Testis (tissue), 3 donors: ENCODE data around the gene ZNF660. TPM values are rescaled to one million over a fixed set of nuclear protein-coding genes. Genes with fewer than 3 reads are reported as not detected.

ENCODE experiments used
- DNase-seq: peaks from one replicate; pipeline ENCODE4 v3.0.0-alpha.2; 2019
- H3K27ac ChIP-seq, 2 donors: fragments of 200-600 bp; sonication (generic); one replicate each; pipeline ENCODE4 v1.5.1; 2019
- H3K27me3 ChIP-seq: fragments of 200-600 bp; sonication (generic); one replicate; pipeline ENCODE4 v1.5.1; 2019
- H3K36me3 ChIP-seq: fragments of 200-600 bp; sonication (generic); one replicate; pipeline ENCODE4 v1.5.1; 2017; ENCODE audit warnings: low read depth; ENCODE audit errors: missing control alignments
- H3K4me1 ChIP-seq: fragments of 200-600 bp; sonication (generic); one replicate; pipeline ENCODE4 v1.5.1; 2019
- H3K4me3 ChIP-seq, 2 donors: fragments of 200-600 bp; sonication (generic); one replicate each; pipeline ENCODE4 v1.5.1; 2017 to 2019
- H3K9me3 ChIP-seq: fragments of 200-600 bp; sonication (generic); one replicate; pipeline ENCODE4 v1.5.1; 2017
- CTCF ChIP-seq, 3 experiments: fragments of 450-650 bp in 2 of 3; fragments of 200-600 bp in 1 of 3; sonication (generic) in 1 of 3; IDR thresholded peaks; one replicate each; pipeline ENCODE4 v1.5.1; 2016 to 2019; ENCODE audit warnings: antibody characterized with exemption in 3 of 3, mild to moderate bottlenecking in 2 of 3, moderate library complexity in 1 of 3
- POLR2A ChIP-seq: fragments of 450-650 bp; IDR thresholded peaks from one replicate; pipeline ENCODE4 v1.6.1; 2017; ENCODE audit warnings: antibody characterized with exemption, mild to moderate bottlenecking, moderate library complexity
- WGBS, 2 donors: methylation state at CpG; one replicate each; pipeline ENCODE4 v1.1.5; 2018; 5-methylcytosine and 5-hydroxymethylcytosine counted together
- intact Hi-C: fragments of 100-400 bp; cut with DNase I; formaldehyde crosslinking; loops from one replicate; pipeline ENCODE4 v1.15.1; 2023; ENCODE audit warnings: low total_unique reads
- polyA plus RNA-seq: library from polyadenylated mRNA; stranded (reverse); fragments of 350-450 nt; fragmentation: Illumina TruSeq; extraction: RNeasy Lipid Tissue Mini Kit (QIAGEN cat#74804); gene quantifications from one replicate; pipeline ENCODE4 v1.2.3, GENCODE V29; 2014; ENCODE audit warnings: low read depth, low replicate concordance; ENCODE audit not compliant: insufficient read depth
- total RNA-seq, 2 donors: library from RNA; depleted of rRNA; stranded (reverse); fragments of >200 nt; gene quantifications; one replicate each; pipeline ENCODE4 v1.2.3, GENCODE V29; 2016

ZNF660 gene
- total and polyA plus RNA-seq, 3 donors from 2014 or later: 3.8 to 5.9 (median 4.1) TPM

- DNase-seq: no peak
- Histone ChIP-seq H3K27me3 (no peaks in the 10 kb centered on the region), H3K27ac (no peak overlapping the region), H3K36me3 (no peaks in the 10 kb centered on the region), H3K4me3 (no peak overlapping the region), H3K9me3 (no peaks in the 10 kb centered on the region), H3K4me1 (no peaks in the 10 kb centered on the region)
- TF ChIP-seq POLR2A: no peak
- WGBS, 2 donors: 86 to 90% methylated on average over 1 of the region's 1 CpG
- intact Hi-C loops: no loop called here
Measured at GRCh38 chr3:44596621-44597020, 11.9 kb downstream of the ZNF660 start.

DNA sequence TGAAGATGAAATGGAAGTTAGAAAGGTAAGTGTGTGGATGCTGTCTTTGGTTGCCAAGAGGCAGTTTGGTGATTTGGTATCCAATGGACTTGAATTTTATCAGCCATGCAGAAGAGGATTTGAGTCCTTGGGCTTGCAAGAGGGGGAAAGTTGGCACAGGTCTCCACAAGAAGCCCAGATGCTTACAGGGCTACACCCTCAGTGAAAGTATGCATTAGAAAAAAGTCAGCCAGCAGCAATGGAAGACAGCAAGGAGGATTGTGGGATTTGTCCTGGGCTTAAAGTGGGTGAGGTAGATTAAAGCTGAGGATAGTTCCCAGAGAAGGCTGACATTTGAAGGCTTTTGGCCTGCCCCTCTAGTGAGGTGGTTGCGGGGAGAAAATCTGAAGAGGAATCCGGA, 17.0 kb downstream of the ZNF660 start:
- 94 to 100% methylated on average over 2 of the region's 2 CpGs for WGBS, 2 donors
- H3K36me3 ChIP-seq: no peaks in the 10 kb centered on the region
- intact Hi-C loops: no loop called here

DNA sequence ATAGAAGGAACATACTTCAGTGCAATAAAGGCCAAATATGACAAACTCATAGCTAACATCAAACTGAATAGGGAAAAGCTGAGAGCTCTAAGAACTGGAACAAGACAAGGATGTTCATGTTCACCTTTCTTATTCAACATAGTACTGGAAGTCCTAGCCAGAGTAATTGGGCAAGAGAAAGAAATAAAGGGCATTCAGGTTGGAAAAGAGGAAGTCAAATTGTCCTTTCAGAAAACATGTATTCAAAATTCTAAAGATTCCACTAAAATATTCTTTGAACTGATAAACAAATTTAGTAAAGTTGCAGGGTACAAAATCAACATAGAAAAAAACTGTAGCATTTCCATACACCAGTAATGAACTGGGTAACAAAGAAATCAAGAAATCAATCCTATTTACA, 27.9 kb downstream of the ZNF660 start:
- DNase-seq: no peak
- H3K4me3 ChIP-seq: no peak overlapping the region
- H3K4me1 ChIP-seq: no peaks in the 10 kb centered on the region
- H3K36me3 ChIP-seq: no peaks in the 10 kb centered on the region
- no peaks in the 10 kb centered on the region for H3K9me3 ChIP-seq
- TF ChIP-seq POLR2A (no peak), CTCF (IDR thresholded peaks at IDR 0.05) (no peak)
- intact Hi-C loops: no loop called here
- H3K27ac ChIP-seq: no peak overlapping the region
- H3K27me3 ChIP-seq: no peaks in the 10 kb centered on the region

More for the DNA sequence above, 17.0 kb downstream of the ZNF660 start:
- H3K9me3 ChIP-seq: no peaks in the 10 kb centered on the region
- no peaks in the 10 kb centered on the region for H3K27me3 ChIP-seq
- no peak for DNase-seq
- no peak overlapping the region for H3K27ac ChIP-seq
- no peak overlapping the region for H3K4me3 ChIP-seq
- no peaks in the 10 kb centered on the region for H3K4me1 ChIP-seq
- TF ChIP-seq CTCF (IDR thresholded peaks at IDR 0.05): no peak

DNA sequence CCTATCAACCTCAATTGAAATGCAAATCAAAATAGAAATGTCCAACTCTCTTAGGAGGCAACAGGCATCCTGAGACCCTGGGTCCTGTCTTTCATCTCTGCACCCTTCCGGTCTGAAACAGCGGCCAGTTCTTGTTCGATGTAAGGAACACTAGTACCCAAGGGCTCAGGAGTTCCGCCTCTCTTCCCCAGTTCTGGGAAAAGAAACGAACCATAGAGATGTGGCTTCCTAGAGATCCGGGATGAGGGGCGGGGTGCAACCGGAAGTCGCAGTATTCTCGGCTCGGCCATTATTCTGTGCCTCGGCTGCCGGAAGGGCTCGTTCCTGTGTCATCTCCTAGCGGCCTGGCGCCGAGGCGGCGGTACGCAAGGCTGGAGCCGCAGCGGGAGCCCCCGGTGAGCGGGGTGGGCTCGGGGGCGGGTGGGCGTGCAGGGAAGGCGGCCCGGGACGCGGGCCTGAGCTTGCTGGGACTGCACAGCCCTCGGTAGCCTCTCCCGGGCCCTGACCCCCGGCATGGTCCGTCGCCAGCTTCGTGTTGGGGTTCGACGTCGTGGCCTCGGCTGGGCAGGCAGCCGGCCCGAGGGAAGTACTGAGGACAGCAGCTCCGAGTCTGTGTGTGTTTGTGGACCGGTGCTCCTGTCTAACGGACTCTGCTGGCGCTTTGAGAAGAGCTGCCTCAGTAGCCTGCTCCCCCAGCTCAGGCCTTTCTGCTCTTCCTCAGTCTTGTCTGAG, 40.2 kb downstream of the ZNF660 start, which contains the start of gene ZNF197:
Gene ZNF197 (plus strand): TSS at position 288 of the 732 bp plus-strand sequence. CDS start 4,119 bp downstream, outside the sequence.
- intact Hi-C loops: no loop called here
- Histone ChIP-seq H3K4me3 (peak within 1 kb of the TSS; percentile 81 to 96), H3K4me1 (peaks cover 5% of the 10 kb centered on the region), H3K27ac (peak within 1 kb of the TSS; percentile 84 to 87), H3K36me3 (no peaks in the 10 kb centered on the region), H3K9me3 (no peaks in the 10 kb centered on the region), H3K27me3 (no peaks in the 10 kb centered on the region)
- TF ChIP-seq POLR2A: no peak
- peak in 1 of 3 experiments; percentile 4 for TF ChIP-seq CTCF (IDR thresholded peaks at IDR 0.05)
- DNase-seq: peak; percentile 93
- whole genome bisulfite sequencing, 2 donors: 0 to 1% methylated on average over 10 to 45 of the region's 47 CpGs

GRCh38 chr3:44628716-44629115, 44.0 kb downstream of the ZNF660 start:
- Histone ChIP-seq H3K36me3 (no peaks in the 10 kb centered on the region), H3K9me3 (no peaks in the 10 kb centered on the region), H3K27ac (no peak overlapping the region), H3K27me3 (no peaks in the 10 kb centered on the region), H3K4me1 (peaks cover 5% of the 10 kb centered on the region), H3K4me3 (no peak overlapping the region)
- no peak for TF ChIP-seq POLR2A
- no peak for TF ChIP-seq CTCF (IDR thresholded peaks at IDR 0.05)
- no peak for DNase-seq
- WGBS, 2 donors: 89 to 97% methylated on average over 2 of the region's 2 CpGs
- intact Hi-C loops: no loop called here
